Measurements from ENCODE around the gene EFHC2. TPM values are rescaled to one million over a fixed set of nuclear protein-coding genes. Genes with fewer than 3 reads are reported as not detected.
"Not testable (repeated sequence)": the region's sequence is repeated elsewhere in the genome, so short reads cannot be mapped to it uniquely, and the experiment has no call there.

Gene EFHC2
- total and polyA plus RNA-seq, 5 donors from 2014 or later: 0.14 to 1.1 (median 0.47) TPM

- H3K27ac Mint-ChIP-seq: peak overlapping the region in 1 of 3 donors; percentile 42
- no peaks in the 10 kb centered on the region for H3K9me3 ChIP-seq (ENCODE audit: control insufficient read depth in 2 of 2, low read length in 2 of 2)
- peaks cover 0 to 4% (median 2%) of the 10 kb centered on the region in 7 donors for H3K9me3 Mint-ChIP-seq
- peaks cover 19% of the 10 kb centered on the region for H3K4me1 ChIP-seq (ENCODE audit: control insufficient read depth, insufficient read depth, low read length, poor library complexity, severe bottlenecking)
- H3K27ac ChIP-seq (ENCODE audit: insufficient read depth, low read length, poor library complexity, severe bottlenecking): no peak overlapping the region
- peak in 1 of 3 donors; percentile 16 for DNase-seq
- no peak for ATAC-seq (ENCODE audit: low read depth in 2 of 2)
- peak overlapping the region in 2 of 4 donors; percentile 22 to 47 for H3K4me3 Mint-ChIP-seq
- H3K27me3 Mint-ChIP-seq: peaks cover 4% of the 10 kb centered on the region
- no peak overlapping the region for H3K4me3 ChIP-seq (ENCODE audit: low read depth, low read length)
- H3K36me3 Mint-ChIP-seq: peaks cover 4% of the 10 kb centered on the region
- H3K4me1 Mint-ChIP-seq: peaks cover 9 to 31% (median 13%) of the 10 kb centered on the region in 4 donors
- H3K36me3 ChIP-seq (ENCODE audit: control insufficient read depth, insufficient read depth, low read length): no peaks in the 10 kb centered on the region
- H3K27me3 ChIP-seq (ENCODE audit: control insufficient read depth, insufficient read depth, low read length): no peaks in the 10 kb centered on the region
These were observed 78.5 kb downstream of the EFHC2 start for GRCh38 chrX:44264936-44265335.

- H3K4me3 ChIP-seq (ENCODE audit: low read depth, low read length): no peak overlapping the region
- H3K27ac Mint-ChIP-seq: no peak overlapping the region
- no peak overlapping the region for H3K4me3 Mint-ChIP-seq
- peaks cover 19% of the 10 kb centered on the region for H3K4me1 ChIP-seq (ENCODE audit: control insufficient read depth, insufficient read depth, low read length, poor library complexity, severe bottlenecking)
- H3K27ac ChIP-seq (ENCODE audit: insufficient read depth, low read length, poor library complexity, severe bottlenecking): no peak overlapping the region
- no peaks in the 10 kb centered on the region for H3K36me3 ChIP-seq (ENCODE audit: control insufficient read depth, insufficient read depth, low read length)
- H3K27me3 Mint-ChIP-seq: peaks cover 4% of the 10 kb centered on the region
- no peaks in the 10 kb centered on the region for H3K36me3 Mint-ChIP-seq
- no peaks in the 10 kb centered on the region for H3K9me3 ChIP-seq (ENCODE audit: control insufficient read depth in 2 of 2, low read length in 2 of 2)
- DNase-seq: no peak
- H3K4me1 Mint-ChIP-seq: peaks cover 8 to 40% (median 12%) of the 10 kb centered on the region in 4 donors
- no peaks in the 10 kb centered on the region for H3K27me3 ChIP-seq (ENCODE audit: control insufficient read depth, insufficient read depth, low read length)
- H3K9me3 Mint-ChIP-seq: peaks cover 0 to 17% (median 0%) of the 10 kb centered on the region in 7 donors
- no peak for ATAC-seq (ENCODE audit: low read depth in 2 of 2)
These were observed 82.2 kb downstream of the EFHC2 start for GRCh38 chrX:44261286-44261685.

- no peak overlapping the region for H3K27ac Mint-ChIP-seq
- peaks cover 0 to 2% of the 10 kb centered on the region in 2 experiments for H3K9me3 ChIP-seq (ENCODE audit: control insufficient read depth in 2 of 2, low read length in 2 of 2)
- peaks cover 14% of the 10 kb centered on the region for H3K4me1 ChIP-seq (ENCODE audit: control insufficient read depth, insufficient read depth, low read length, poor library complexity, severe bottlenecking)
- no peaks in the 10 kb centered on the region for H3K36me3 ChIP-seq (ENCODE audit: control insufficient read depth, insufficient read depth, low read length)
- no peak overlapping the region for H3K27ac ChIP-seq (ENCODE audit: insufficient read depth, low read length, poor library complexity, severe bottlenecking)
- H3K9me3 Mint-ChIP-seq: peaks cover 0 to 21% (median 5%) of the 10 kb centered on the region in 7 donors
- H3K36me3 Mint-ChIP-seq: no peaks in the 10 kb centered on the region
- H3K27me3 Mint-ChIP-seq: peaks cover 4% of the 10 kb centered on the region
- no peaks in the 10 kb centered on the region for H3K27me3 ChIP-seq (ENCODE audit: control insufficient read depth, insufficient read depth, low read length)
- no peak for DNase-seq
- no peak overlapping the region for H3K4me3 Mint-ChIP-seq
- H3K4me3 ChIP-seq (ENCODE audit: low read depth, low read length): no peak overlapping the region
- peaks cover 3 to 42% (median 8%) of the 10 kb centered on the region in 4 donors for H3K4me1 Mint-ChIP-seq
- no peak for ATAC-seq (ENCODE audit: low read depth in 2 of 2)
These were observed 82.9 kb downstream of the EFHC2 start for GRCh38 chrX:44260609-44261008.

GRCh38 chrX:44255742-44256141, 87.7 kb downstream of the EFHC2 start:
- not testable (repeated sequence) for H3K9me3 ChIP-seq (ENCODE audit: control insufficient read depth in 2 of 2, low read length in 2 of 2); H3K27ac ChIP-seq (ENCODE audit: insufficient read depth, low read length, poor library complexity, severe bottlenecking); ATAC-seq (ENCODE audit: low read depth in 2 of 2); H3K27me3 ChIP-seq (ENCODE audit: control insufficient read depth, insufficient read depth, low read length); H3K27me3 Mint-ChIP-seq; H3K4me3 ChIP-seq (ENCODE audit: low read depth, low read length); H3K36me3 ChIP-seq (ENCODE audit: control insufficient read depth, insufficient read depth, low read length); H3K36me3 Mint-ChIP-seq; DNase-seq
- peaks cover 14 to 63% (median 24%) of the 10 kb centered on the region in 4 donors for H3K4me1 Mint-ChIP-seq
- peak overlapping the region in 1 of 4 donors; percentile 1 for H3K4me3 Mint-ChIP-seq
- H3K4me1 ChIP-seq (ENCODE audit: control insufficient read depth, insufficient read depth, low read length, poor library complexity, severe bottlenecking): peaks cover 23% of the 10 kb centered on the region
- H3K9me3 Mint-ChIP-seq: peaks cover 0 to 37% (median 8%) of the 10 kb centered on the region in 7 donors
- H3K27ac Mint-ChIP-seq: peak overlapping the region in 2 of 3 donors; percentile 31 to 90

- Mint-ChIP-seq H3K27ac (peak overlapping the region; percentile 88 to 95 (median 93)), H3K36me3 (peaks cover 10% of the 10 kb centered on the region), H3K4me1 (peaks cover 7 to 56% (median 26%) of the 10 kb centered on the region in 4 donors), H3K9me3 (peaks cover 0 to 37% (median 5%) of the 10 kb centered on the region in 7 donors), H3K4me3 (peak overlapping the region; percentile 55 to 83 (median 74)), H3K27me3 (no peaks in the 10 kb centered on the region)
- no peak for ATAC-seq (ENCODE audit: low read depth in 2 of 2)
- no peaks in the 10 kb centered on the region for H3K27me3 ChIP-seq (ENCODE audit: control insufficient read depth, insufficient read depth, low read length)
- no peak for DNase-seq
- peak overlapping the region; percentile 60 for H3K27ac ChIP-seq (ENCODE audit: insufficient read depth, low read length, poor library complexity, severe bottlenecking)
- H3K9me3 ChIP-seq (ENCODE audit: control insufficient read depth in 2 of 2, low read length in 2 of 2): peaks cover 0 to 2% of the 10 kb centered on the region in 2 experiments
- H3K4me1 ChIP-seq (ENCODE audit: control insufficient read depth, insufficient read depth, low read length, poor library complexity, severe bottlenecking): peaks cover 18% of the 10 kb centered on the region
- H3K4me3 ChIP-seq (ENCODE audit: low read depth, low read length): peak overlapping the region; percentile 35
- no peaks in the 10 kb centered on the region for H3K36me3 ChIP-seq (ENCODE audit: control insufficient read depth, insufficient read depth, low read length)
These were observed 89.9 kb downstream of the EFHC2 start for GRCh38 chrX:44253575-44253942.

- H3K36me3 Mint-ChIP-seq; H3K27me3 Mint-ChIP-seq; H3K36me3 ChIP-seq (ENCODE audit: control insufficient read depth, insufficient read depth, low read length); H3K27me3 ChIP-seq (ENCODE audit: control insufficient read depth, insufficient read depth, low read length); H3K9me3 ChIP-seq (ENCODE audit: control insufficient read depth in 2 of 2, low read length in 2 of 2): not testable (repeated sequence)
- peak; percentile 82 to 98 for ATAC-seq (ENCODE audit: low read depth in 2 of 2)
- Histone ChIP-seq H3K4me3 (ENCODE audit: low read depth, low read length) (peak overlapping the region; percentile 35), H3K4me1 (ENCODE audit: control insufficient read depth, insufficient read depth, low read length, poor library complexity, severe bottlenecking) (peaks cover 18% of the 10 kb centered on the region), H3K27ac (ENCODE audit: insufficient read depth, low read length, poor library complexity, severe bottlenecking) (peak overlapping the region; percentile 60)
- H3K27ac Mint-ChIP-seq: peak overlapping the region; percentile 88 to 95 (median 93)
- H3K4me3 Mint-ChIP-seq: peak overlapping the region; percentile 55 to 83 (median 74)
- DNase-seq: peak; percentile 2 to 87 (median 75)
- peaks cover 7 to 56% (median 26%) of the 10 kb centered on the region in 4 donors for H3K4me1 Mint-ChIP-seq
- peaks cover 0 to 37% (median 5%) of the 10 kb centered on the region in 7 donors for H3K9me3 Mint-ChIP-seq
These were observed 90.5 kb downstream of the EFHC2 start for GRCh38 chrX:44252688-44253574.

GRCh38 chrX:44247468-44247867, 96.0 kb downstream of the EFHC2 start:
- Mint-ChIP-seq H3K36me3 (no peaks in the 10 kb centered on the region), H3K27me3 (no peaks in the 10 kb centered on the region), H3K4me3 (no peak overlapping the region), H3K4me1 (peaks cover 12 to 35% (median 21%) of the 10 kb centered on the region in 4 donors), H3K9me3 (no peaks in the 10 kb centered on the region), H3K27ac (peak overlapping the region in 1 of 3 donors; percentile 20)
- ATAC-seq (ENCODE audit: low read depth in 2 of 2): no peak
- Histone ChIP-seq H3K9me3 (ENCODE audit: control insufficient read depth in 2 of 2, low read length in 2 of 2) (no peaks in the 10 kb centered on the region), H3K27me3 (ENCODE audit: control insufficient read depth, insufficient read depth, low read length) (no peaks in the 10 kb centered on the region), H3K27ac (ENCODE audit: insufficient read depth, low read length, poor library complexity, severe bottlenecking) (no peak overlapping the region), H3K4me3 (ENCODE audit: low read depth, low read length) (no peak overlapping the region), H3K36me3 (ENCODE audit: control insufficient read depth, insufficient read depth, low read length) (no peaks in the 10 kb centered on the region), H3K4me1 (ENCODE audit: control insufficient read depth, insufficient read depth, low read length, poor library complexity, severe bottlenecking) (peaks cover 12% of the 10 kb centered on the region)
- DNase-seq: no peak

Measured in CD4-positive, CD25-positive, alpha-beta regulatory T cell (primary cell).